ENCODE measurements around the gene ALPK3.

The ALPK3 gene

GRCh38 chr15:84781495-84781894 is 35.7 kb upstream of the ALPK3 start:
- no peak for TF ChIP-seq CTCF (IDR thresholded peaks at IDR 0.05; ENCODE audit: low read depth, low read length)
- H3K4me3 ChIP-seq (ENCODE audit: low read depth, low read length), result no peak overlapping the region

- no peak for TF ChIP-seq CTCF (IDR thresholded peaks at IDR 0.05; ENCODE audit: low read depth, low read length)
- no peak overlapping the region for H3K4me3 ChIP-seq (ENCODE audit: low read depth, low read length)
These were observed 34.8 kb upstream of the ALPK3 start for GRCh38 chr15:84782346-84782745.

- no peak overlapping the region for H3K4me3 ChIP-seq (ENCODE audit: low read depth, low read length)
- no peak for TF ChIP-seq CTCF (IDR thresholded peaks at IDR 0.05; ENCODE audit: low read depth, low read length)
These were observed 33.5 kb upstream of the ALPK3 start for GRCh38 chr15:84783493-84784251.

GRCh38 chr15:84784262-84784661 is 32.9 kb upstream of the ALPK3 start:
- H3K4me3 ChIP-seq (ENCODE audit: low read depth, low read length), result no peak overlapping the region
- TF ChIP-seq CTCF (IDR thresholded peaks at IDR 0.05; ENCODE audit: low read depth, low read length), result no peak

GRCh38 chr15:84785053-84785452 is 32.1 kb upstream of the ALPK3 start:
- no peak overlapping the region for H3K4me3 ChIP-seq (ENCODE audit: low read depth, low read length)
- no peak for TF ChIP-seq CTCF (IDR thresholded peaks at IDR 0.05; ENCODE audit: low read depth, low read length)

GRCh38 chr15:84788500-84788899 is 28.7 kb upstream of the ALPK3 start:
- no peak overlapping the region for H3K4me3 ChIP-seq (ENCODE audit: low read depth, low read length)
- TF ChIP-seq CTCF (IDR thresholded peaks at IDR 0.05; ENCODE audit: low read depth, low read length), result no peak

- TF ChIP-seq CTCF (IDR thresholded peaks at IDR 0.05; ENCODE audit: low read depth, low read length), result no peak
- H3K4me3 ChIP-seq (ENCODE audit: low read depth, low read length), result no peak overlapping the region
These were observed 27.4 kb upstream of the ALPK3 start for GRCh38 chr15:84789762-84790161.
